Measurements from ENCODE around the gene FBXL17.
"Not testable (repeated sequence)": the region's sequence is repeated elsewhere in the genome, so short reads cannot be mapped to it uniquely, and the experiment has no call there.

FBXL17 gene

DNA sequence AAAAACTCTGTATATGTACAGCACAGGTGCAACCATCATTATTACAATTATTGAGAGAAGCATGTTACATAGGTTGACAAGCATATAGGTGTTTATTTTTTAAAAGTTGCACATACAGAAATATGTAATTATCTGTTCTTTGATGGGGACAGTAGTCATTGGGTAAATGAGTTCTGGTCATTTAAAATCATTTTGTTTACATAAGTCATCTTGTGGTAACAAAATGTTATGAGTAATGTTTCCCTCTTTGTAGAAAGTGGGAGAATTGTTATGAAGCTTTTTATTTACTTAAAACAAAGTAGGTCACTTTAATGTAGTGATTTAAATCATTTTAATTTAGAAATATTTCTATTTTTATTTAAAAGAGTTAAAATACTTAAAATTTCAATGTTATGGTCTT lies 33.8 kb upstream of the FBXL17 start:
- no peak overlapping the region for H3K27ac ChIP-seq
- TF ChIP-seq CTCF (conservative IDR thresholded peaks at IDR 0.05): no peak

- H3K27ac ChIP-seq: no peak overlapping the region
- no peak for TF ChIP-seq CTCF (conservative IDR thresholded peaks at IDR 0.05)
Measured at GRCh38 chr5:108409786-108410185, 27.9 kb upstream of the FBXL17 start.

- H3K27ac ChIP-seq: not testable (repeated sequence)
Measured at GRCh38 chr5:108405201-108405600, 23.3 kb upstream of the FBXL17 start.

GRCh38 chr5:108398964-108399363 lies 17.1 kb upstream of the FBXL17 start:
- H3K27ac ChIP-seq: no peak overlapping the region
- no peak for TF ChIP-seq CTCF (conservative IDR thresholded peaks at IDR 0.05)

GRCh38 chr5:108396837-108397236 lies 14.9 kb upstream of the FBXL17 start:
- not testable (repeated sequence) for H3K27ac ChIP-seq

- H3K27ac ChIP-seq: no peak overlapping the region
- no peak for TF ChIP-seq CTCF (conservative IDR thresholded peaks at IDR 0.05)
Measured at GRCh38 chr5:108387758-108388157, 5.9 kb upstream of the FBXL17 start.

- H3K27ac ChIP-seq: no peak overlapping the region
- no peak for TF ChIP-seq CTCF (conservative IDR thresholded peaks at IDR 0.05)
Measured at GRCh38 chr5:108386345-108387061, 4.6 kb upstream of the FBXL17 start.

DNA sequence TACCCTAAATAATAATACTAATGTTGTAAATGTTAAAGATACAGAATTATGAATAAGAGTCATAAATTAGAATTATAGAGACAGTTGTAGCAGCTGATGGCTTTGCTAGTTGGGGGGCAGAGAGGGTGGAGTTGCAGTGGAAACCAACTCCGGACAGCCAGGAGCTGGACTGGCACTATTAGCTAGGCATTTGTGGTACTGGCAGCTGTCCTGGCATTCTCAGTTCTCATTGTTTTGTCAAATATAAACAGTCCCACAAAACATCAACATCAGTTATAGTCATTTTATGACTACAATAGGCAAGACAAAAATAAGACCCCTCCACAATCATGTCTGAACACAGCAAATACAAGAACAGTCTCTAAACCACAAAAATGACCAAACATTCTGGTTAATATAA lies 2.8 kb upstream of the FBXL17 start:
- no peak overlapping the region for H3K27ac ChIP-seq
- TF ChIP-seq CTCF (conservative IDR thresholded peaks at IDR 0.05): no peak

Measured in VCaP (cell line).